KMS-11 (cell line): Measurements from ENCODE around the gene MAFB.

ENCODE experiments used
- H2AFZ ChIP-seq: fragments of 200-600 bp; sonication (generic); 2 replicates; pipeline ENCODE4 v1.6.1; 2016; ENCODE audit warnings: antibody characterized with exemption, mixed run types, low read depth
- H3K27ac ChIP-seq: fragments of 200-600 bp; sonication (generic); 2 replicates; pipeline ENCODE4 v1.6.1; 2016; ENCODE audit warnings: mild to moderate bottlenecking, mixed run types
- H3K27me3 ChIP-seq: fragments of 200-600 bp; sonication (generic); 2 replicates; pipeline ENCODE4 v1.6.1; 2017; ENCODE audit warnings: mild to moderate bottlenecking, low read depth, mixed run types, moderate library complexity; ENCODE audit not compliant: insufficient read depth
- H3K36me3 ChIP-seq: fragments of 200-600 bp; sonication (generic); 2 replicates; pipeline ENCODE4 v1.6.1; 2017; ENCODE audit warnings: mild to moderate bottlenecking, mixed run types; ENCODE audit not compliant: insufficient read depth
- H3K4me1 ChIP-seq: fragments of 200-600 bp; sonication (generic); 2 replicates; pipeline ENCODE4 v1.6.1; 2016; ENCODE audit warnings: mild to moderate bottlenecking, low read depth, mixed run types; ENCODE audit not compliant: poor library complexity, severe bottlenecking
- H3K4me2 ChIP-seq: fragments of 200-600 bp; sonication (generic); 2 replicates; pipeline ENCODE4 v1.7.0; 2016; ENCODE audit warnings: mild to moderate bottlenecking, mixed run types
- H3K4me3 ChIP-seq: fragments of 200-600 bp; sonication (generic); IDR thresholded peaks from 2 replicates; pipeline ENCODE4 v1.6.1; 2017; ENCODE audit warnings: low read depth, low read length, mixed read lengths; ENCODE audit not compliant: insufficient read depth
- H3K79me2 ChIP-seq: fragments of 200-600 bp; sonication (generic); 2 replicates; pipeline ENCODE4 v1.6.1; 2016; ENCODE audit warnings: low read depth, mixed run types; ENCODE audit not compliant: insufficient read depth
- H3K9ac ChIP-seq: fragments of 200-600 bp; sonication (generic); 2 replicates; pipeline ENCODE4 v1.6.1; 2016; ENCODE audit warnings: mild to moderate bottlenecking, mixed run types
- H4K20me1 ChIP-seq: fragments of 200-600 bp; sonication (generic); 2 replicates; pipeline ENCODE4 v1.6.1; 2016; ENCODE audit warnings: mild to moderate bottlenecking, mixed run types; ENCODE audit not compliant: insufficient read depth
- CTCF ChIP-seq: fragments of 200-600 bp; sonication (generic); conservative IDR thresholded peaks from 2 replicates; pipeline ENCODE4 v1.6.1; 2017; ENCODE audit warnings: low read depth, mild to moderate bottlenecking, antibody characterized with exemption, low read length, moderate library complexity, mixed read lengths

MAFB gene

DNA sequence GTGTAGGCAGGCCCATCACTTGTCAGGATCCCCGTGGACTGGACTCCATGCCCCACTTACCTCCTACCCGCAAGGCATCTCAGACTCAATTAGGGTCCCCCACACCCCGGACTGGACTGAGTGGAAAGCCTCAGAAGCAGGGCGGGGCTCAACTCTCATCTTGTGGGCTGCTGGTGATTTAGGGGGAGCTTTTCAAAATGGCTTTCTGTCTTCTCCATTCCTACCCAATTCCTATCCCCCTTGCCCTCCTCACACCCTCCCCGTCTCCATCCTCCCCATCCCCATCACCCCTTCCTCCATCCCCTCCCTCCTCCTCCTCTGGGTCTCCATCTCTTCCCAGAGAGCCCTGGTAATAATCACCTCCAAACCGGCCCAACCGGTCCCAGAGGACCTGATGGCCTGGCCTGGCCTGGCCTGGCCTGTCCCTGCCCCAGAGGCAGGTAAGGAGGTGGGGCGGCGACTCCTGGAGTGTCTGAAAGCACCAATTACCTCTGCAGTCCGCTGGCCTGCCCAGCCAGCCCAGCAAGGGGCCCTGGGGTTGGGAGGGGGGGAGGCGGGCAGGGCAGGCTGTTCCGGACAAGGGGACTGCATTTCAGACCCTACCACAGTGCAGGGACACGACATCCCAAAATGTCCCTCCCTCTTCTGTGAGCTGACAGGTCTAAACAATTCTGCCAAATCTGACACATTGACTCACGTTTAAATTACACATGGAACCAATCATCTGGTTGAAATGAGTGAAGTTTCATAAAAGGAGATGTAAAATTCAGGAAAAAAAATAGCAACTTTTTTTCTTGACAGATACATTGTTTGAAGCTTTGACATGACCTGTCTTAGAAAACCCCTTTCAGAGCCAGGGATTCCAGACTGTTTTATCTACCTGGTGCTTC lies 24.8 kb downstream of the MAFB start:
- no peaks in the 10 kb centered on the region for H3K79me2 ChIP-seq
- H3K4me3 ChIP-seq, result no peak overlapping the region
- TF ChIP-seq CTCF, result no peak

GRCh38 chr20:40663304-40663790 lies 25.7 kb downstream of the MAFB start:
- Histone ChIP-seq H3K27ac (no peak overlapping the region), H3K27me3 (no peaks in the 10 kb centered on the region), H3K79me2 (no peaks in the 10 kb centered on the region), H2AFZ (no peak overlapping the region), H3K4me3 (no peak overlapping the region), H3K9ac (no peak overlapping the region), H3K4me1 (no peaks in the 10 kb centered on the region), H3K4me2 (no peak overlapping the region), H4K20me1 (no peaks in the 10 kb centered on the region), H3K36me3 (no peaks in the 10 kb centered on the region)
- TF ChIP-seq CTCF, result no peak

More for the DNA sequence above, 24.8 kb downstream of the MAFB start:
- no peaks in the 10 kb centered on the region for H4K20me1 ChIP-seq
- H3K9ac ChIP-seq, result no peak overlapping the region
- H3K4me2 ChIP-seq, result no peak overlapping the region
- H3K4me1 ChIP-seq, result no peaks in the 10 kb centered on the region
- no peaks in the 10 kb centered on the region for H3K36me3 ChIP-seq
- H3K27me3 ChIP-seq, result no peaks in the 10 kb centered on the region
- no peak overlapping the region for H2AFZ ChIP-seq
- no peak overlapping the region for H3K27ac ChIP-seq

DNA sequence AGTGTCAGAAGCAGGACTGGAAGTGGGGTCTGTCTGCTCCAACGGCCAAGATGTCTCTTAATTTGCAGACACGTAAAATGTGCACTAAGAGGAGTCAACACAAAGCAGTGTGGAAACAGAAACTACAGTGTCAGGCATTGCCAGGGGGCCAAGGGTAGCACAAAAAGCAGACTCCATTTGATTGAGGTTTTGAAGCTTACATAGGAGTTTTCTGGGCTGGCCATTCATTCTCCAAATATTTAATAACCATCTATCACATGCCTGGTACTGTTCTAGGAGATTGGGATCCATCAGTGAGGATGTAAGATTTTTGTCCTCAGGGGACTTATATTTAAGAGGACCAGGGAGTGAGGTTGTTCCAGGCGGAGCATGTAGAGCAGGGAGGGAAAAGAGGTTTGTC lies 29.5 kb downstream of the MAFB start:
- Histone ChIP-seq H2AFZ (no peak overlapping the region), H3K4me2 (no peak overlapping the region), H3K36me3 (no peaks in the 10 kb centered on the region), H3K9ac (no peak overlapping the region), H3K27me3 (no peaks in the 10 kb centered on the region), H3K27ac (no peak overlapping the region), H4K20me1 (no peaks in the 10 kb centered on the region), H3K79me2 (no peaks in the 10 kb centered on the region), H3K4me3 (no peak overlapping the region), H3K4me1 (no peaks in the 10 kb centered on the region)
- TF ChIP-seq CTCF, result no peak

GRCh38 chr20:40658509-40658908 lies 30.5 kb downstream of the MAFB start:
- H3K9ac ChIP-seq, result no peak overlapping the region

More at GRCh38 chr20:40658509-40658908, 30.5 kb downstream of the MAFB start:
- Histone ChIP-seq H3K36me3 (no peaks in the 10 kb centered on the region), H3K4me2 (no peak overlapping the region), H4K20me1 (no peaks in the 10 kb centered on the region), H2AFZ (no peak overlapping the region), H3K79me2 (no peaks in the 10 kb centered on the region), H3K27ac (no peak overlapping the region), H3K27me3 (no peaks in the 10 kb centered on the region), H3K4me3 (no peak overlapping the region), H3K4me1 (no peaks in the 10 kb centered on the region)
- TF ChIP-seq CTCF, result no peak
